ENCODE results near the gene TGFB1I1. TPM values are rescaled to one million over a fixed set of nuclear protein-coding genes. Genes with fewer than 3 reads are reported as not detected.

The TGFB1I1 gene
- total and polyA plus RNA-seq, 2 of the 13 experiments (the other 11 are each of a cell fraction or from before 2014, with no cell fraction given), result 0.80 to 2.9 TPM

DNA sequence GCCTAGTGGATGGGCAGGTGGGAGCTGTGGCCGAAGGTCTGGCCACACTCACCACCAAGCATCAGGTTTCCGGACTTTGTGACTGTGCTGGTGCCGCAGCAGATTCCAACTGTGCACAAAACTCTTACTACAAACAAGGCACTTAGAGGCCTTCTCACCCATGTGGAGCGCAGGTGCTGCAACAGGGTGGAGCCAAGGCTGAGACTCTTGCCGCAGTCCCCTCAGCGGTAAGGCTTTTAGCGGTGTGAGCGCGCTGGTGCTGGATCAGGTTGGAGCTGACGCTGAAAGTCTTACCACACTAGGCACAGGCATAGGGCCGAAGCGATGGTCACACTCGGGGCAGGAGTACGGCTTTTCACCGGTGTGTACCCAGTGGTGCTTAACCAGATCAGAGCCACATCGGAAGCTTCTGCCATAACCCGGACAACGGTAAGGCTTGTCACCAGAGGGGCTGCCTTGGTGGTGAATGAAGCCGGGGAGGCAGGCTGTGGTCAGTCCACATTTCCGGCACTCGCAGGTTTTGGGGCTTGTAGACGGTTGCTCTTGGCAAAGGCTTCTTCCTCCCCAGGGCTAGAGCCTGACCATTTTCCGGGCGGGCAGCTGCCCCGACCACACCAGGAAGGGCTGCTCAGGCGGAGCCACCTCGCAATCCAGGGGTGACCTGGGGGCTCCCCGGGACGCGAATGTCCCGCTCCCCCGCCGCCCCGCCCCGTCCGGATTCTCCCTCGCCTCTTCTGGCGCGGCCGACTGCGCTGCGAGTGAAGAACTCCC lies 13.7 kb upstream of the TGFB1I1 start (continued):
- TF ChIP-seq KDM5A (IDR thresholded peaks at IDR 0.05; ENCODE audit: borderline replicate concordance, low read length) (no peak), POLR2AphosphoS2 (IDR thresholded peaks at IDR 0.05; ENCODE audit: low read depth, low read length) (no peak), NFRKB (IDR thresholded peaks at IDR 0.05) (no peak), TGIF2 (CRISPR knock-in tag; IDR thresholded peaks at IDR 0.05) (peak; percentile 96; the same call in 1 of the 2 replicates), RBM39 (IDR thresholded peaks at IDR 0.05; ENCODE audit: low read depth, low read length, poor library complexity, severe bottlenecking) (peak; percentile 54), ATAD3A (CRISPR knock-in tag; IDR thresholded peaks at IDR 0.05) (peak; percentile 23), ZNF124 (CRISPR knock-in tag; IDR thresholded peaks at IDR 0.05) (peak; percentile 88; the same call in 1 of the 2 replicates), PHF21A (CRISPR knock-in tag; IDR thresholded peaks at IDR 0.05) (peak; percentile 86), UBTF (CRISPR knock-in tag; IDR thresholded peaks at IDR 0.05) (peak; percentile 97), ZNF841 (CRISPR knock-in tag; IDR thresholded peaks at IDR 0.05; ENCODE audit: borderline replicate concordance) (no peak; the same call in 1 of the 2 replicates), ZEB1 (IDR thresholded peaks at IDR 0.05; ENCODE audit: insufficient replicate concordance, low read depth) (peak; percentile 59), RBFOX2 (IDR thresholded peaks at IDR 0.05; ENCODE audit: low read depth, low read length) (0 out of 2 replicates have a peak, but pooled peaks have one; percentile 23), NRL (CRISPR knock-in tag; IDR thresholded peaks at IDR 0.05; ENCODE audit: borderline replicate concordance) (peak; percentile 91; the same call in 1 of the 2 replicates), ZNF816 (CRISPR knock-in tag; IDR thresholded peaks at IDR 0.05; ENCODE audit: borderline replicate concordance) (no peak), HNF1B (CRISPR knock-in tag; IDR thresholded peaks at IDR 0.05) (peak; percentile 31; the same call in 1 of the 2 replicates), ISX (CRISPR knock-in tag; conservative IDR thresholded peaks at IDR 0.05) (no peak), SUZ12 (IDR thresholded peaks at IDR 0.05; ENCODE audit: low read depth, low read length) (no peak), ZBTB25 (CRISPR knock-in tag; IDR thresholded peaks at IDR 0.05) (peak; percentile 80; the same call in 1 of the 2 replicates)
- TF ChIP-seq, protein P1, sequence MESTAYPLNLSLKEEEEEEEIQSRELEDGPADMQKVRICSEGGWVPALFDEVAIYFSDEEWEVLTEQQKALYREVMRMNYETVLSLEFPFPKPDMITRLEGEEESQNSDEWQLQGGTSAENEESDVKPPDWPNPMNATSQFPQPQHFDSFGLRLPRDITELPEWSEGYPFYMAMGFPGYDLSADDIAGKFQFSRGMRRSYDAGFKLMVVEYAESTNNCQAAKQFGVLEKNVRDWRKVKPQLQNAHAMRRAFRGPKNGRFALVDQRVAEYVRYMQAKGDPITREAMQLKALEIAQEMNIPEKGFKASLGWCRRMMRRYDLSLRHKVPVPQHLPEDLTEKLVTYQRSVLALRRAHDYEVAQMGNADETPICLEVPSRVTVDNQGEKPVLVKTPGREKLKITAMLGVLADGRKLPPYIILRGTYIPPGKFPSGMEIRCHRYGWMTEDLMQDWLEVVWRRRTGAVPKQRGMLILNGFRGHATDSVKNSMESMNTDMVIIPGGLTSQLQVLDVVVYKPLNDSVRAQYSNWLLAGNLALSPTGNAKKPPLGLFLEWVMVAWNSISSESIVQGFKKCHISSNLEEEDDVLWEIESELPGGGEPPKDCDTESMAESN (CRISPR knock-in tag; conservative IDR thresholded peaks at IDR 0.05), result peak; percentile 91
- TF ChIP-seq, protein P2, sequence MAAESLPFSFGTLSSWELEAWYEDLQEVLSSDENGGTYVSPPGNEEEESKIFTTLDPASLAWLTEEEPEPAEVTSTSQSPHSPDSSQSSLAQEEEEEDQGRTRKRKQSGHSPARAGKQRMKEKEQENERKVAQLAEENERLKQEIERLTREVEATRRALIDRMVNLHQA (CRISPR knock-in tag; IDR thresholded peaks at IDR 0.05), result no peak
- TF ChIP-seq, protein P3, sequence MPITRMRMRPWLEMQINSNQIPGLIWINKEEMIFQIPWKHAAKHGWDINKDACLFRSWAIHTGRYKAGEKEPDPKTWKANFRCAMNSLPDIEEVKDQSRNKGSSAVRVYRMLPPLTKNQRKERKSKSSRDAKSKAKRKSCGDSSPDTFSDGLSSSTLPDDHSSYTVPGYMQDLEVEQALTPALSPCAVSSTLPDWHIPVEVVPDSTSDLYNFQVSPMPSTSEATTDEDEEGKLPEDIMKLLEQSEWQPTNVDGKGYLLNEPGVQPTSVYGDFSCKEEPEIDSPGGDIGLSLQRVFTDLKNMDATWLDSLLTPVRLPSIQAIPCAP (CRISPR knock-in tag; IDR thresholded peaks at IDR 0.05; ENCODE audit: low read depth), result no peak
